Pulmonary artery endothelial cell (primary cell): ENCODE measurements around the gene DDX47. TPM values are rescaled to one million over a fixed set of nuclear protein-coding genes. Genes with fewer than 3 reads are reported as not detected.
"Not testable (repeated sequence)": the region's sequence is repeated elsewhere in the genome, so short reads cannot be mapped to it uniquely, and the experiment has no call there.

Source experiments
- DNase-seq: peaks from one replicate; pipeline ENCODE4 v3.0.0-alpha.2; 2011; ENCODE audit warnings: low read depth, low spot score
- total RNA-seq: library from RNA; depleted of rRNA; stranded (reverse); fragments of >200 nt; gene quantifications from 2 replicates; pipeline ENCODE4 v1.2.3, GENCODE V29; 2014

DDX47 gene
- total RNA-seq, 1 donor from 2014 or later = 66.1 TPM

DNA sequence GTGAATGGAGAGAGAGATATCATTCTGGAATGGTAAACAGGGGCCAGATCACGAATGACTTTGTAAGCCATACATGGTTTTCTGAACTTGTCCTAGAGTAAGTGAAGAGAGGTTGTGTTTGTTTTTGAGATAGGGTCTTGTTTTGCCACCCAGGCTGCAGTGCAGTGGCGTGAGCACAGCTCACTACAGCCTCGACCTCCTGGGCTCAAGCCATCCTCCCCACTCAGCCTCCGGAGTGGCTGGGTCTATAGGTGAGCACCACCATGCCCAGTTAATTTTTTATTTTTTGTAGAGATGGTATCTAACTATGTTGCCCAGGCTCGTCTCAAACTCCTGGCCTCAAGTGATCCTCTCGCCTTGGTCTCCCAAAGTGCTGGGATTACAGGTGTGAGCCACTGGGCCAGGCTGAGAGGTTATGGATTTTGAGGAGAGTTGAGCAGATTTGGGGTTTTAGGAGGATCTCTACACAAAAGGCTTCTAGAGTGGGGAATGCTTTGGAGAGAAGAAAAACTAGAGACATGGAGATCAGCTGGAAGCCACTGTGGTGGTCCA is 58.5 kb downstream of the DDX47 start:
- DNase-seq = no peak

GRCh38 chr12:12872139-12872933 is 59.2 kb downstream of the DDX47 start:
- peak; percentile 77 for DNase-seq

GRCh38 chr12:12872934-12873275 is 59.8 kb downstream of the DDX47 start:
- no peak for DNase-seq

GRCh38 chr12:12874029-12874428 is 60.9 kb downstream of the DDX47 start:
- DNase-seq = no peak

DNA sequence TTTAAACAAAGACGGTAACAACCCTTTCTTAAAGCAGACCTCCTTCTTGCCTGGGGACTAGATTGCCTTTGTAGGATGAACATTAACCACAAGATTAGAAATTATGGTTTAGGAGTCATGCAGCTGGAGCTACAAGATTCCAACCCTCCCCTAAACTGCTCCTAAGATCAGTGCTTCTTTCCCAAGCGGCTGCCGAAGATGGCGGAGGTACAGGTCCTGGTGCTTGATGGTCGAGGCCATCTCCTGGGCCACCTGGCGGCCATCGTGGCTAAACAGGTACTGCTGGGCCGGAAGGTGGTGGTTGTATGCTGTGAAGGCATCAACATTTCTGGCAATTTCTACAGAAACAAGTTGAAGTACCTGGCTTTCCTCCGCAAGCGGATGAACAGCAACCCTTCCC is 62.2 kb downstream of the DDX47 start:
- not testable (repeated sequence) for DNase-seq

DNA sequence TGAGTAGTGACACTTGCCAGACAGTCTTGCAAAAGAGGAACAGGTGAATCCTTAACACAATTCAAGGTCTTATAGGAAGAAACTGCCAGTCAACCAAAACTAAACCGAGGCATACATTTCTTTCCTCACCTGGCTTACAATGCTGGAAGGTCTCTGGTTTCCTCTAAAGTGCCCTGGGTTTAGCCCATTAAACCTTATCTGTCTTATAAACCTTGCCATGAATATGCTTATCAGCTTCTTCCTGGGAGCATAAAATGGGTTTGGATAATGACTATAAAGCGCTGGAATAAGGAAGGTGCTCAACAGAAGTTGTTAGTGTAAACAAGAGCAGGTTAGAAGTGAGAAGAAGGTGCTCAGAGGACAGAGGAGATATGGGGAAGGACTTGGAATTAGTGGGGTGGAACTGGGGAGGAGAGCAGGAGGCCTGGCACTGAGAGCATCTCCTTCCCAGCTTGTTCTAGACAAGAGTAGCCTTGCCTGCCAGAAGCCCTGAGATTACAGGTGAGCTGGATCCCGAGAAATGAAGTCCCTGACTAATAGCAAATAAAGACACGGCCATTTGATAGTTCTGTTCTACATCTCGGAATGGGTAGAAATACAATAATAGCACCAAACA is 64.1 kb downstream of the DDX47 start:
- DNase-seq = no peak

GRCh38 chr12:12877781-12878455 is 64.8 kb downstream of the DDX47 start:
- DNase-seq = no peak

Other genes starting within 250 kb of the DDX47 start
- gene CREBL2, start 201.5 kb upstream of the DDX47 start, total RNA-seq = 31.5 and 40.3 TPM in 2 replicates
- gene GPR19, start 117.2 kb upstream of the DDX47 start, total RNA-seq = 0.33 and 0.78 TPM in 2 replicates
- 49.5 and 56.7 TPM in 2 replicates for gene CDKN1B, start 96.0 kb upstream of the DDX47 start, total RNA-seq
- gene APOLD1, start 27.7 kb upstream of the DDX47 start, total RNA-seq = 3.8 and 5.6 TPM in 2 replicates
- gene GPRC5A, start 78.2 kb downstream of the DDX47 start, total RNA-seq = 10.4 and 15.1 TPM in 2 replicates
- gene GPRC5D, start 138.8 kb downstream of the DDX47 start, total RNA-seq = 0.11 TPM in 1 of 2 replicates, not detected in the other
- 18.5 and 24.9 TPM in 2 replicates for gene HEBP1, start 186.9 kb downstream of the DDX47 start, total RNA-seq
- 6.9 and 12.8 TPM in 2 replicates for gene FAM234B, start 231.0 kb downstream of the DDX47 start, total RNA-seq